Prostate gland (tissue), 2 donors: ENCODE results near the gene AMTN.

ENCODE experiments used
- CTCF ChIP-seq, 4 experiments: fragments of 200-600 bp in 2 of 4; fragments of 450-650 bp in 2 of 4; sonication (generic) in 2 of 4; IDR thresholded peaks; 1 replicate in 3 of 4; 2 replicates in 1 of 4; pipeline ENCODE4 v1.5.1; 2016 to 2019; ENCODE audit warnings: antibody characterized with exemption in 4 of 4, mild to moderate bottlenecking in 2 of 4, moderate library complexity in 2 of 4
- POLR2A ChIP-seq: fragments of 450-650 bp; IDR thresholded peaks from one replicate; pipeline ENCODE4 v1.6.1; 2016; ENCODE audit warnings: antibody characterized with exemption, mild to moderate bottlenecking
- POLR2AphosphoS5 ChIP-seq: sonication (generic); formaldehyde crosslinking; IDR thresholded peaks from one replicate; pipeline ENCODE4 v1.6.1; 2017; ENCODE audit warnings: antibody characterized with exemption

- no peak for TF ChIP-seq POLR2A
- no peak for TF ChIP-seq CTCF (IDR thresholded peaks at IDR 0.05)
- TF ChIP-seq POLR2AphosphoS5, result no peak
Measured at GRCh38 chr4:70533791-70534190, 15.4 kb downstream of the AMTN start.
